AG04449 (cell line): ENCODE data around the gene CIB4.

Experiments
- CTCF ChIA-PET: fragments of 350-600 bp; formaldehyde crosslinking; extraction: SDS; loops from one replicate; lab custom pipeline; 2021; ENCODE audit warnings: antibody characterized with exemption; lab: Yijun Ruan, JAX
- POLR2A ChIA-PET: fragments of 400-600, 350-600 bp; formaldehyde crosslinking; extraction: SDS; loops from one replicate; lab custom pipeline; 2020; ENCODE audit warnings: antibody characterized with exemption, inconsistent platforms; lab: Yijun Ruan, JAX
- DNase-seq: peaks from one replicate; pipeline ENCODE4 v3.0.0-alpha.2; 2010; ENCODE audit warnings: low read depth, low spot score
- H3K4me3 ChIP-seq: 2 replicates; pipeline ENCODE4 v1.5.1; 2011; ENCODE audit warnings: low read depth, mild to moderate bottlenecking, control low read depth, low read length
- CTCF ChIP-seq: IDR thresholded peaks from one replicate; pipeline ENCODE4 v1.5.1; 2011; ENCODE audit warnings: mild to moderate bottlenecking, moderate library complexity, low read length, control low read depth, inconsistent platforms; ENCODE audit not compliant: insufficient read depth; ENCODE audit errors: missing control alignments

CIB4 gene

GRCh38 chr2:26629751-26630150, 11.4 kb downstream of the CIB4 start:
- no peak for TF ChIP-seq CTCF
- CTCF ChIA-PET: no interaction called here
- no peak overlapping the region for H3K4me3 ChIP-seq
- no peak for DNase-seq
- POLR2A ChIA-PET: no interaction called here

- POLR2A ChIA-PET: no interaction called here
- CTCF ChIA-PET: no interaction called here
- no peak for TF ChIP-seq CTCF
- no peak overlapping the region for H3K4me3 ChIP-seq
- no peak for DNase-seq
These were observed 11.9 kb downstream of the CIB4 start for GRCh38 chr2:26629346-26629630.

GRCh38 chr2:26628561-26629345, 12.4 kb downstream of the CIB4 start:
- TF ChIP-seq CTCF: no peak
- CTCF ChIA-PET: no interaction called here
- POLR2A ChIA-PET: no interaction called here
- no peak overlapping the region for H3K4me3 ChIP-seq
- DNase-seq: no peak

- H3K4me3 ChIP-seq: no peak overlapping the region
- ChIA-PET POLR2A (no interaction called here), CTCF (interaction anchor here (0.6 to 1.5 kb wide), 3 partner anchors 11 to 112 kb away, joined by 3 read pairs; no protein-coding TSS in a partner anchor)
- no peak for DNase-seq
- no peak for TF ChIP-seq CTCF
These were observed 13.6 kb downstream of the CIB4 start for GRCh38 chr2:26627350-26628105.

- CTCF ChIA-PET: interaction anchor here (0.6 to 1.5 kb wide), 2 partner anchors 10 to 49 kb away, joined by 3 read pairs; no protein-coding TSS in a partner anchor
- no peak for TF ChIP-seq CTCF
- no peak for DNase-seq
- H3K4me3 ChIP-seq: no peak overlapping the region
- POLR2A ChIA-PET: no interaction called here
These were observed 14.6 kb downstream of the CIB4 start for GRCh38 chr2:26626606-26627005.
